Caco-2 (cell line): ENCODE data around the gene MAP4K1. TPM values are rescaled to one million over a fixed set of nuclear protein-coding genes. Genes with fewer than 3 reads are reported as not detected.

ENCODE experiments used
- BruUV-seq: library from RNA; stranded (reverse); fragments of 400-500 nt; replicated peaks from 2 replicates; lab custom pipeline; 2021; lab: Mats Ljungman, UMichigan
- CTCF ChIA-PET: fragments of 300-600 bp; sonication (Branson Sonifier 250); formaldehyde crosslinking; loops from one replicate; lab custom pipeline; 2022; ENCODE audit warnings: antibody characterized with exemption; lab: Charles Lee
- POLR2A ChIA-PET: fragments of 300-600 bp; sonication (Branson Sonifier 250); formaldehyde crosslinking; loops from one replicate; lab custom pipeline; 2022; ENCODE audit warnings: antibody characterized with exemption; lab: Charles Lee
- DNase-seq, 2 experiments: peaks; one replicate each; pipeline versions ENCODE4 v3.0.0 to v3.0.0-alpha.2; 2020 to 2022
- H3K27me3 ChIP-seq: replicated peaks from 2 replicates; pipeline ENCODE4 v1.6.0; 2011; ENCODE audit warnings: low read length; ENCODE audit not compliant: control insufficient read depth, insufficient read depth
- H3K36me3 ChIP-seq: 2 replicates; pipeline ENCODE4 v1.5.1; 2011; ENCODE audit warnings: low read length; ENCODE audit not compliant: control insufficient read depth, insufficient read depth
- H3K4me1 ChIP-seq: fragments of 250-450 bp; sonication (Bioruptor Pico); 2 replicates; pipeline ENCODE4 v1.5.1; 2020; ENCODE audit warnings: mild to moderate bottlenecking
- H3K4me3 ChIP-seq: 2 replicates; pipeline ENCODE4 v1.5.1; 2011; ENCODE audit warnings: low read depth, mild to moderate bottlenecking, control low read depth, low read length
- H3K9me3 ChIP-seq: fragments of 250-450 bp; sonication (Bioruptor Pico); 2 replicates; pipeline ENCODE4 v1.5.1; 2020; ENCODE audit warnings: mild to moderate bottlenecking, moderate library complexity
- H3K27ac Mint-ChIP-seq: one replicate; pipeline ENCODE4 v1.8.0; 2022; ENCODE audit warnings: mixed read lengths; ENCODE audit not compliant: unreplicated experiment
- H3K27me3 Mint-ChIP-seq: one replicate; pipeline ENCODE4 v1.8.0; 2022; ENCODE audit warnings: mixed read lengths; ENCODE audit not compliant: insufficient read depth, unreplicated experiment
- H3K36me3 Mint-ChIP-seq: one replicate; pipeline ENCODE4 v1.8.0; 2022; ENCODE audit warnings: mild to moderate bottlenecking, mixed read lengths; ENCODE audit not compliant: insufficient read depth, unreplicated experiment
- H3K4me1 Mint-ChIP-seq: one replicate; pipeline ENCODE4 v1.8.0; 2022; ENCODE audit warnings: low read depth, mixed read lengths; ENCODE audit not compliant: unreplicated experiment
- H3K4me3 Mint-ChIP-seq: one replicate; pipeline ENCODE4 v1.8.0; 2022; ENCODE audit warnings: mild to moderate bottlenecking, moderate library complexity, mixed read lengths; ENCODE audit not compliant: unreplicated experiment
- H3K9me3 Mint-ChIP-seq: one replicate; pipeline ENCODE4 v1.8.0; 2022; ENCODE audit warnings: mixed read lengths; ENCODE audit not compliant: unreplicated experiment
- intact Hi-C: fragments of 100-400 bp; cut with micrococcal nuclease; formaldehyde crosslinking; loops from one replicate; pipeline ENCODE4 v1.10.0; 2022; ENCODE audit not compliant: unreplicated experiment
- total RNA-seq: library from RNA; stranded (reverse); gene quantifications from 2 replicates; pipeline ENCODE4 v1.2.3, GENCODE V29; 2022
- TF ChIP-seq, protein P1 (sequence below), 2 experiments: fragments of 200-600 bp in 1 of 2; IDR thresholded peaks; 1 replicate in 1 of 2; 2 replicates in 1 of 2; pipeline versions ENCODE4 v1.5.1 to v1.8.0; 2011 to 2022; ENCODE audit warnings: antibody characterized with exemption in 1 of 2, control low read depth in 1 of 2, inconsistent platforms in 1 of 2, low read depth in 1 of 2, low read length in 1 of 2, mild to moderate bottlenecking in 1 of 2, moderate library complexity in 1 of 2; ENCODE audit not compliant: insufficient read depth in 1 of 2, severe bottlenecking in 1 of 2, unreplicated experiment in 1 of 2

MAP4K1 gene
- total RNA-seq, 1 experiment from 2014 or later = 1.7 TPM

GRCh38 chr19:38551450-38551813 lies 66.3 kb downstream of the MAP4K1 start:
- no peaks in the 10 kb centered on the region for H3K36me3 ChIP-seq
- no peaks in the 10 kb centered on the region for H3K9me3 ChIP-seq
- TF ChIP-seq, protein P1, sequence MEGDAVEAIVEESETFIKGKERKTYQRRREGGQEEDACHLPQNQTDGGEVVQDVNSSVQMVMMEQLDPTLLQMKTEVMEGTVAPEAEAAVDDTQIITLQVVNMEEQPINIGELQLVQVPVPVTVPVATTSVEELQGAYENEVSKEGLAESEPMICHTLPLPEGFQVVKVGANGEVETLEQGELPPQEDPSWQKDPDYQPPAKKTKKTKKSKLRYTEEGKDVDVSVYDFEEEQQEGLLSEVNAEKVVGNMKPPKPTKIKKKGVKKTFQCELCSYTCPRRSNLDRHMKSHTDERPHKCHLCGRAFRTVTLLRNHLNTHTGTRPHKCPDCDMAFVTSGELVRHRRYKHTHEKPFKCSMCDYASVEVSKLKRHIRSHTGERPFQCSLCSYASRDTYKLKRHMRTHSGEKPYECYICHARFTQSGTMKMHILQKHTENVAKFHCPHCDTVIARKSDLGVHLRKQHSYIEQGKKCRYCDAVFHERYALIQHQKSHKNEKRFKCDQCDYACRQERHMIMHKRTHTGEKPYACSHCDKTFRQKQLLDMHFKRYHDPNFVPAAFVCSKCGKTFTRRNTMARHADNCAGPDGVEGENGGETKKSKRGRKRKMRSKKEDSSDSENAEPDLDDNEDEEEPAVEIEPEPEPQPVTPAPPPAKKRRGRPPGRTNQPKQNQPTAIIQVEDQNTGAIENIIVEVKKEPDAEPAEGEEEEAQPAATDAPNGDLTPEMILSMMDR (IDR thresholded peaks at IDR 0.05; ENCODE audit: insufficient read depth in 1 of 2, low read depth in 1 of 2, low read length in 1 of 2, severe bottlenecking in 1 of 2, unreplicated experiment in 1 of 2) = no peak
- H3K4me3 ChIP-seq = no peak overlapping the region
- POLR2A ChIA-PET = no interaction called here
- no peaks in the 10 kb centered on the region for H3K9me3 Mint-ChIP-seq
- BruUV-seq = no TSS peak
- no peaks in the 10 kb centered on the region for H3K4me1 Mint-ChIP-seq
- H3K27me3 ChIP-seq = no peaks in the 10 kb centered on the region
- H3K27ac Mint-ChIP-seq = no peak overlapping the region
- no peak for DNase-seq
- CTCF ChIA-PET = no interaction called here
- H3K36me3 Mint-ChIP-seq = peaks cover 5% of the 10 kb centered on the region
- H3K27me3 Mint-ChIP-seq = peaks cover 9% of the 10 kb centered on the region
- H3K4me1 ChIP-seq = no peaks in the 10 kb centered on the region
- no peak overlapping the region for H3K4me3 Mint-ChIP-seq
- intact Hi-C loops = no loop called here

DNA sequence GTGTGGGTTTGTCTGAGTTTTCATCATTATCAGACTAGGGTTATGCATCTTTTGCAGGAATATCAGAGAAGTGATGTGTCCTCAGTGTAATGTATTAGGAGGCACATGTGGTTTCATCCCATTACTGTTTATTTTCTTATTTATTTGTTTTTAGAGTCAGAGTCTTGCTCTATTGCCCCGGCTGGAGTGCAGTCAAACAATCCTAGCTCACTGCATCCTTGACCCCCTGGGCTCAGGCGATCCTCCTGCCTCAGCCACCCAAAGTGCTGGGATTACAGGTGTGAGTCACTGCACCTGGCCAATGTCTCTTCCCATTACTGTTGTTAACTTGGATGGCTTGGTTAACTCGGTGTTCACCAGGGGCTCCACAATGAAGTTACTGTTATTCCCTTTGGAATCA lies 67.4 kb downstream of the MAP4K1 start:
- CTCF ChIA-PET = no interaction called here

DNA sequence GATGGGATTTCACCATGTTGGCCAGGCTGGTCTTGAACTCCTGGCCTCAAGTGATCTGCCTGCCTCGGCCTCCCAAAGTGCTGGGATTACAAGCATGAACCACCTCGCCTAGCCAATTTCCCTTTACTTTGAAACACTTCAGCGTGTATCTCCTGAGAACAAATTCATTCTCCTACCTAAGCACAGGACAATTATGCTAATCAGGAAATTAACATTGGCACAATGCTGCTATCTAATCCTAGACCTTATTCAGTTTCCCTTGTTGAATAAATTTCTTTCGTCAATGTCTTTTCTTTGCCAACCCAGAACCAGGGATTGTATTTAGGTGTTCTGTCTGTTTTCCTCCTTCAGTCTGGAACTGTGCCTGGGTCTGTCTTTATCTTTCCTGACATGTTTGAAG lies 67.8 kb downstream of the MAP4K1 start:
- POLR2A ChIA-PET = interaction anchor here (0.6 kb wide), 1 partner anchor 102 kb away, joined by 12 read pairs; no protein-coding TSS in a partner anchor
- H3K4me3 ChIP-seq = no peak overlapping the region
- no peak overlapping the region for H3K27ac Mint-ChIP-seq
- H3K9me3 ChIP-seq = no peaks in the 10 kb centered on the region
- TF ChIP-seq, protein P1 (IDR thresholded peaks at IDR 0.05; ENCODE audit: insufficient read depth in 1 of 2, low read depth in 1 of 2, low read length in 1 of 2, severe bottlenecking in 1 of 2, unreplicated experiment in 1 of 2) = no peak
- no peaks in the 10 kb centered on the region for H3K27me3 ChIP-seq
- no peaks in the 10 kb centered on the region for H3K36me3 ChIP-seq
- peaks cover 9% of the 10 kb centered on the region for H3K27me3 Mint-ChIP-seq
- CTCF ChIA-PET = no interaction called here
- no TSS peak for BruUV-seq
- peaks cover 5% of the 10 kb centered on the region for H3K36me3 Mint-ChIP-seq
- no peaks in the 10 kb centered on the region for H3K9me3 Mint-ChIP-seq
- no peak for DNase-seq
- H3K4me1 ChIP-seq = no peaks in the 10 kb centered on the region
- intact Hi-C loops = loop anchor here (10.0 kb wide), 1 partner anchor 185 kb away; no protein-coding TSS in a partner anchor
- peaks cover 4% of the 10 kb centered on the region for H3K4me1 Mint-ChIP-seq
- H3K4me3 Mint-ChIP-seq = no peak overlapping the region

More for the DNA sequence above, 67.4 kb downstream of the MAP4K1 start:
- POLR2A ChIA-PET = no interaction called here
- H3K4me1 ChIP-seq = no peaks in the 10 kb centered on the region
- Mint-ChIP-seq H3K27me3 (peaks cover 9% of the 10 kb centered on the region), H3K36me3 (peaks cover 5% of the 10 kb centered on the region), H3K9me3 (no peaks in the 10 kb centered on the region), H3K4me1 (no peaks in the 10 kb centered on the region), H3K27ac (no peak overlapping the region), H3K4me3 (no peak overlapping the region)
- no peaks in the 10 kb centered on the region for H3K27me3 ChIP-seq
- no peaks in the 10 kb centered on the region for H3K9me3 ChIP-seq
- intact Hi-C loops = no loop called here
- DNase-seq = no peak
- TF ChIP-seq, protein P1 (IDR thresholded peaks at IDR 0.05; ENCODE audit: insufficient read depth in 1 of 2, low read depth in 1 of 2, low read length in 1 of 2, severe bottlenecking in 1 of 2, unreplicated experiment in 1 of 2) = no peak
- H3K36me3 ChIP-seq = no peaks in the 10 kb centered on the region
- BruUV-seq = no TSS peak
- H3K4me3 ChIP-seq = no peak overlapping the region
